WERI-Rb-1 (cell line): ENCODE measurements around the gene CIC.

ENCODE experiments used
- DNase-seq: peaks from one replicate; pipeline ENCODE4 v3.0.0-alpha.2; 2020
- H3K27ac ChIP-seq: fragments of 250-450 bp; sonication (Bioruptor Pico); 2 replicates; pipeline ENCODE4 v1.5.1; 2020; ENCODE audit warnings: mild to moderate bottlenecking, moderate library complexity
- H3K27me3 ChIP-seq: fragments of 250-450 bp; sonication (Bioruptor Pico); 2 replicates; pipeline ENCODE4 v1.5.1; 2021; ENCODE audit warnings: mild to moderate bottlenecking, low read depth, moderate library complexity; ENCODE audit not compliant: insufficient read depth, severe bottlenecking
- H3K36me3 ChIP-seq: fragments of 250-450 bp; sonication (Bioruptor Pico); 2 replicates; pipeline ENCODE4 v1.5.1; 2020; ENCODE audit warnings: mild to moderate bottlenecking, moderate library complexity
- H3K4me3 ChIP-seq: 2 replicates; pipeline ENCODE4 v1.5.1; 2011; ENCODE audit warnings: low read depth, mild to moderate bottlenecking, control low read depth, low read length
- H3K9me3 ChIP-seq: fragments of 250-450 bp; sonication (Bioruptor Pico); 2 replicates; pipeline ENCODE4 v1.5.1; 2021; ENCODE audit warnings: mild to moderate bottlenecking, moderate library complexity; ENCODE audit not compliant: severe bottlenecking
- TF ChIP-seq, protein P1 (sequence below): IDR thresholded peaks from 2 replicates; pipeline ENCODE4 v1.5.1; 2011; ENCODE audit warnings: low read depth, mild to moderate bottlenecking, control low read depth, inconsistent platforms, low read length

The CIC gene

GRCh38 chr19:42317535-42317934 is 48.5 kb downstream of the CIC start:
- Histone ChIP-seq H3K27ac (no peak overlapping the region), H3K27me3 (no peaks in the 10 kb centered on the region), H3K4me3 (no peak overlapping the region), H3K9me3 (no peaks in the 10 kb centered on the region), H3K36me3 (peaks cover 4% of the 10 kb centered on the region)
- TF ChIP-seq, protein P1, sequence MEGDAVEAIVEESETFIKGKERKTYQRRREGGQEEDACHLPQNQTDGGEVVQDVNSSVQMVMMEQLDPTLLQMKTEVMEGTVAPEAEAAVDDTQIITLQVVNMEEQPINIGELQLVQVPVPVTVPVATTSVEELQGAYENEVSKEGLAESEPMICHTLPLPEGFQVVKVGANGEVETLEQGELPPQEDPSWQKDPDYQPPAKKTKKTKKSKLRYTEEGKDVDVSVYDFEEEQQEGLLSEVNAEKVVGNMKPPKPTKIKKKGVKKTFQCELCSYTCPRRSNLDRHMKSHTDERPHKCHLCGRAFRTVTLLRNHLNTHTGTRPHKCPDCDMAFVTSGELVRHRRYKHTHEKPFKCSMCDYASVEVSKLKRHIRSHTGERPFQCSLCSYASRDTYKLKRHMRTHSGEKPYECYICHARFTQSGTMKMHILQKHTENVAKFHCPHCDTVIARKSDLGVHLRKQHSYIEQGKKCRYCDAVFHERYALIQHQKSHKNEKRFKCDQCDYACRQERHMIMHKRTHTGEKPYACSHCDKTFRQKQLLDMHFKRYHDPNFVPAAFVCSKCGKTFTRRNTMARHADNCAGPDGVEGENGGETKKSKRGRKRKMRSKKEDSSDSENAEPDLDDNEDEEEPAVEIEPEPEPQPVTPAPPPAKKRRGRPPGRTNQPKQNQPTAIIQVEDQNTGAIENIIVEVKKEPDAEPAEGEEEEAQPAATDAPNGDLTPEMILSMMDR, result no peak
- no peak for DNase-seq

DNA sequence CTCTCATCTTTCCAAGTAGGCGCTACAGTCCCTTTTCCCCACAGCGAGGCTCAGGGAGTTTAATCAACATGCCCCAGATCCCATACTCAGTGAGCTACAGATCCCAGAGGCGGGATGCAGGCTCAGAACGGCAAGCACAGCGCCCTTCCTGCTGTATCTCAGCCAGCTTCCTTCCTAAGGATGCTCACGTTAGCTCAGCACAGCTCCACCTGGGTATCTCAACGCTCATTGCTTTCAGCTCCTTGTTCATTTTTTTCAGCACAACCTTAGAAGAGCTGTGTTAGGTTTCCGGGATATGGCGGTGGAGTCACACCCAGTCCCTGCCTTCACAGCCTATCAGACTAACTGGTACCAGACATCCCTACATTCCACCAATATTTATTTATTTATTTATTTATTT is 53.3 kb downstream of the CIC start:
- TF ChIP-seq, protein P1, result no peak

GRCh38 chr19:42323473-42323851 is 54.4 kb downstream of the CIC start:
- Histone ChIP-seq H3K36me3 (no peaks in the 10 kb centered on the region; the same call in 1 of the 2 replicates), H3K9me3 (no peaks in the 10 kb centered on the region), H3K27me3 (no peaks in the 10 kb centered on the region), H3K27ac (no peak overlapping the region), H3K4me3 (no peak overlapping the region)
- TF ChIP-seq, protein P1, result no peak
- DNase-seq, result no peak

More for the DNA sequence above, 53.3 kb downstream of the CIC start:
- DNase-seq, result no peak
- Histone ChIP-seq H3K36me3 (no peaks in the 10 kb centered on the region; the same call in none of the 2 replicates), H3K27ac (no peak overlapping the region), H3K4me3 (no peak overlapping the region), H3K9me3 (no peaks in the 10 kb centered on the region), H3K27me3 (no peaks in the 10 kb centered on the region)

GRCh38 chr19:42323852-42324654 is 55.0 kb downstream of the CIC start:
- Histone ChIP-seq H3K27me3 (no peaks in the 10 kb centered on the region), H3K36me3 (no peaks in the 10 kb centered on the region; the same call in 1 of the 2 replicates), H3K27ac (no peak overlapping the region), H3K9me3 (no peaks in the 10 kb centered on the region), H3K4me3 (no peak overlapping the region)
- DNase-seq, result no peak
- TF ChIP-seq, protein P1, result no peak

GRCh38 chr19:42324655-42325307 is 55.7 kb downstream of the CIC start:
- no peaks in the 10 kb centered on the region for H3K9me3 ChIP-seq
- no peaks in the 10 kb centered on the region for H3K27me3 ChIP-seq
- H3K27ac ChIP-seq, result 0 out of 2 replicates have a peak overlapping the region, but pooled peaks have one; percentile 10
- DNase-seq, result no peak
- no peaks in the 10 kb centered on the region; the same call in 1 of the 2 replicates for H3K36me3 ChIP-seq
- no peak overlapping the region for H3K4me3 ChIP-seq
- TF ChIP-seq, protein P1, result no peak
